Retinal pigment epithelial cell (primary cell): ENCODE measurements around the gene NEDD4L.

ENCODE experiments used
- DNase-seq: peaks from one replicate; pipeline ENCODE4 v3.0.0-alpha.2; 2010; ENCODE audit warnings: low read depth
- H3K4me3 ChIP-seq: 2 replicates; pipeline ENCODE4 v1.5.1; 2011; ENCODE audit warnings: mild to moderate bottlenecking, low read length, control low read depth, moderate library complexity
- TF ChIP-seq, protein P1 (sequence below): conservative IDR thresholded peaks from 2 replicates; pipeline ENCODE4 v1.5.1; 2011; ENCODE audit warnings: low read depth, low read length, control low read depth, inconsistent platforms

The NEDD4L gene

DNA sequence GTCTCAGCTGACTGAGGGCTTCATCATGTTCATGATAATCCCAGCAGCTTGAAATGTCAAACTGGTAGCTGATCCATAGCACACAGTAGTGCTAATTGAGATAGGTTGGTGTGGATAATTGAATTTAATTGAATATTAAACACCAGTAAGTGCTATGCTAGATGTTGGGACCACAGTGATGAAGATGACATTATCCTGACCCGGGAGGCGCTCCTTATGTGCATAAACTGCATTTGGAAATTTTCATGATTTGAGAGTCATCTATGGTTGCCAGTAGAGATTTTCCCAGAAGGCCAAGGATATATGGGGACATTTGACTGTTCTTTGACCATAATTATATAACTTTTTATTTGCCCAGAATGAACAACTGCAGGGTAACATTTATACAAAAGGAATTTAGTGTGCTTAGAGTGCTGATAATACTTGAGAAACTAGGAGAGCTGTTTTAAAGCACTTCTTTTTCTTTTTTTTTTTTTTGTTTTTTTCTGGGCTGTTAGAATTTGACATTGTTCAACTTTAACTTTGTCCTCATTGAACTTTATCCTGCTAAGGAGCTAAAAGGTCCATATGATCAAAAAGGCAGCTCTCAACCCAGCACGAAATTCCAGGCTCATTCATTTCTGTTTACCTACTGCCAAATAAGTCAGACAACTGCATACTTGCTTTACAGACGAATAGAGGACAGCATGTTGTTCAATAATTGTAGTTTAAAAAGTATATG lies 242.8 kb downstream of the NEDD4L start:
- H3K4me3 ChIP-seq: no peak overlapping the region
- no peak for DNase-seq
- TF ChIP-seq, protein P1, sequence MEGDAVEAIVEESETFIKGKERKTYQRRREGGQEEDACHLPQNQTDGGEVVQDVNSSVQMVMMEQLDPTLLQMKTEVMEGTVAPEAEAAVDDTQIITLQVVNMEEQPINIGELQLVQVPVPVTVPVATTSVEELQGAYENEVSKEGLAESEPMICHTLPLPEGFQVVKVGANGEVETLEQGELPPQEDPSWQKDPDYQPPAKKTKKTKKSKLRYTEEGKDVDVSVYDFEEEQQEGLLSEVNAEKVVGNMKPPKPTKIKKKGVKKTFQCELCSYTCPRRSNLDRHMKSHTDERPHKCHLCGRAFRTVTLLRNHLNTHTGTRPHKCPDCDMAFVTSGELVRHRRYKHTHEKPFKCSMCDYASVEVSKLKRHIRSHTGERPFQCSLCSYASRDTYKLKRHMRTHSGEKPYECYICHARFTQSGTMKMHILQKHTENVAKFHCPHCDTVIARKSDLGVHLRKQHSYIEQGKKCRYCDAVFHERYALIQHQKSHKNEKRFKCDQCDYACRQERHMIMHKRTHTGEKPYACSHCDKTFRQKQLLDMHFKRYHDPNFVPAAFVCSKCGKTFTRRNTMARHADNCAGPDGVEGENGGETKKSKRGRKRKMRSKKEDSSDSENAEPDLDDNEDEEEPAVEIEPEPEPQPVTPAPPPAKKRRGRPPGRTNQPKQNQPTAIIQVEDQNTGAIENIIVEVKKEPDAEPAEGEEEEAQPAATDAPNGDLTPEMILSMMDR: no peak

DNA sequence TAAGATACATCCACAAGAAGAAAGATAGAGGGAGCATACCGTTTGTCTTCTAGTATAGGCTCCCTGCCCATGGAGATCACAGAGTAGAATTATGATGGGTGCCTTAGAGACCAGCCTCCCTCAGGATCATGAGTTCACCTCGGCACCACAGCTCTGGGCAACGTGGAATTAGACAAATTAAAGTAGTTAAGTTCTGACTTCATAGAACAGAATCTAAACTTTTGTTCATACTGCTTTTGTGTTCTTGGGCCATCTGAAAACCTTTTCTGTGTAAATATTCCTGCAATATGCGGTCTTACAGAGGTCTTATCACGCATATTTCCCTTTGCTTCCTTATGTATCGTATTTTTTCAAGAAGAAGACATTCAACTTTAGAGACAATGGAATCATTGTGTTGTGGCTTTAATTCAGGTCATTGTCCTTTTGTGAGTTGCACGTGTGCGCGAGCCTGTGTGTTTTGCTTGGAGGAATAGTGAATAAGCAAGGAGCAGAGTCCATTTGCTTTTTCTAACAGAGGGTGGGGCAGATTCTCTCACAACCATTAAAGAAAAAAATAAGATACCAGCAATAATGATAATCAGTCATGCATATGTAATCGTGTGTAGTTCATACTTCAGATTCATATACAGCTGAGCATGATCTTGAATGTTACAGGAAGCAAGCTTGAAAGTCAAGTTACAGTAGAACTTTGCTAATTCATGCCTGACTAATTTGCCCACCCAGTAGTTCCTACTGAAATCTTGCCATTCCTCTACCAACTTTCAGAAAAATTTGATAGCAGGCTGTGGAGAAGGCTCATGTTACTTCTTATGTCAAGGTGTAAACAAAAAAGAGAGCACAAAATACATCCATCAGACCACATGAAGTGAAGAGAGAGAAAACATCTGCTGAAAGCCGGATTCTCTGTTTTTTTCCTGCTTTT lies 243.6 kb downstream of the NEDD4L start:
- H3K4me3 ChIP-seq: no peak overlapping the region
- DNase-seq: no peak
- TF ChIP-seq, protein P1: no peak

DNA sequence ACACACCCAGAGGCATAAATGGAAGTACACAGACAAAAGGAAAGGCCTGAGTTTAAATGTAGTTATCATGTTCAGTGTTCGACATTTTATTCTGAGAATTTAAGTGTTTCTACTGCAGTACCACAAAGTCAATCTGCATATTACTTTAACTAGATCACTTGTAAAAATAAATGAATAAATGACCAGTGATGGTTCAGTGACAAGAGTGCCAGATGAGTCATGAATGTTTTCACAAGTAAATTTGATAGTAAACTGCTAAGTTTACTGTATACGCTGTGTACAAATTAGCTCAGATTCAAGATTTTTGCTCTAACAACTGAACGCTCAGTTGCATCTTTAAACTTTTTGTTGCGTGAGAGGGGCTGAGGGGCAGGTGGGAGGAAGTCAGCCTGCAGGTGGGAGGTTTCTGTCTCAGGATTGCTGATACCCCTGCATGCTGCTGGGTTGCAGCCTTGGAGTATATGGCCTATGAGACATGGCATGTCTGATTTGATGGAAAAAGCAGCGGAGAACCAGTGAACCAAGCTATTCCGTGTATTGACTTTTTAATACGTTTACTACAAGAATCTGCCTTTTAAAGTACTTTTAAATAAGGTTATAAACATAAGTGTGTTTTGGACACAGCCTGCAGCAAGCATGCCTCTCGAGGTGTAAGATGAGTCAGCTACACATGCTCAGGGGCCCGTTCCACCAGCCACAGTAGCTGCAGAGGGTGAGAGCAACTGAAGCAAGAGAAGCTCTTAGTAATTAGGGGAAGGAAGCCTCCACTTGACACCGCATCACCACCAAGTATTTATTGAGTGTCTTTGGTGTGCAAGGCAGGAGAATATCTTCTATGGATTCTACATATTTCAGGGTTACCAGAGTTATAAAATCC lies 245.1 kb downstream of the NEDD4L start:
- peak; percentile 69 for DNase-seq
- TF ChIP-seq, protein P1: no peak
- no peak overlapping the region for H3K4me3 ChIP-seq

DNA sequence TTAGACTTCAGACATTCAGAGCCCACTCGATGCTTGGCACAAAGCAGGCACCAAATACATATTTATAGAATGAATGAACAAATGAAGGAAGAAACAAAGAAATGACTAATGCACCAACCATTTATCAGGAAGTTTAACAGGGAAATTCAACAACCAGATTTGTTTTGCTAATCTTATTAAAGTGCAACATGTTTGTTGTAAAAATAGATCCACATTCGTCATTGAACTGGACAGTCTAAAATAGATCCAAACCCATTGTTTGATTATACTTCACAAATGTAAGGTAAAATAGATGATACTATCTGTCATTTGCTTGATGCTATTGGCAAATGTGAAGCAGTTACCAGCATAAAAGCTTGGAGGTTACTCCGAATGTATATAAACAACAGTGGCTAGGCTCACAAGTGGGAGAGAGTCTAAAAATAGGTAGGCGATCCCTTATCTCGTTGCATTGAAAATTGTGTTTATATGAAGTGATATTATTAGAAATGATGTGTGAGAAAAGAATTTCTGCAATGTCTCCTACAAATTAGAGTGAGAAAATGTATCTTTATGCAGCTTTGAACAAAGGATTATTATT lies 246.2 kb downstream of the NEDD4L start:
- DNase-seq: peak; percentile 53
- TF ChIP-seq, protein P1: no peak
- H3K4me3 ChIP-seq: no peak overlapping the region

DNA sequence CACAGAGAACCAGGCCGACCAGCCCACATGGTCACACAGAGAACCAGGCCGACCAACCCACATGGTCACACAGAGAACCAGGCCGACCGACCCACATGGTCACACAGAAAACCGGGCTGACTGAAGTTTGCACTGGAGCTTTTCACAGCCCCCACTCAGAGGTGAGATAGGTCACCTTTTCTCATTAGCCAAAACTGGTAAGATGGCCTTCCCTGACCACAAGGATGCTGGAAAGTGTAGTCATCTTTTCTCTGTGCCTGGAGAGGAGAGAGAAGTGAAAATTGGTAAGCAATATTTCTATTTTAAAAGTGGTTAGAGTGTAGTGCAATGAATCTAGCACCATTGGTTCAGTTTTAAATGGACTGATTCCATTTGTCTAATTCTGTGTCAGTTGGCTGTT lies 247.1 kb downstream of the NEDD4L start:
- TF ChIP-seq, protein P1: no peak
- DNase-seq: no peak
- H3K4me3 ChIP-seq: no peak overlapping the region

DNA sequence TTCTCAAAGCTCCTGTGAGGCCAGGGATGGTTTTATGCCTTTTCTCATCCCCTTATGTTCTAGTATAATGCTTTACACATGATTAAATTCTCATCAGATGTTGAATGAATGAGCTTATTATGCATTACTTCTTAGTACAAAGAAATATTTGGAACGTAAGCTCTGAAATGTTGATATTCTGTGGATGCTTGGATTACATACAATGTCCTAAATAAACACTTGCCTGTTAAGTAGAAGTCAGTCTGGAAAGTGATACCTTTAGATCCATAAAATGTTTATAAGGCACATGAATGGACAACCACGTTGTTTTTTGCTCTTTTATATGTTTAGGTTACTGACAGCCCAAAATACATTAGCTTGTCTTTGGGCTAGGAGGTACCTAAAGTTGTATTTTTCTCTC lies 248.6 kb downstream of the NEDD4L start:
- TF ChIP-seq, protein P1: no peak
- H3K4me3 ChIP-seq: no peak overlapping the region
- DNase-seq: no peak
